Left lung (tissue), 10 donors: ENCODE data around the gene RIT2. TPM values are rescaled to one million over a fixed set of nuclear protein-coding genes. Genes with fewer than 3 reads are reported as not detected.

ENCODE experiments used
- ATAC-seq: fragments of 200-7000 bp; cut with Tn5 transposase; one replicate; pipeline ENCODE4 v1.9.1; 2020; ENCODE audit warnings: moderate library complexity
- DNase-seq, 4 donors: peaks; one replicate each; pipeline ENCODE4 v3.0.0-alpha.2; 2013 to 2020
- H3K27ac ChIP-seq, 2 donors: fragments of 200-600 bp; sonication (generic) in 1 of 2; one replicate each; pipeline versions ENCODE4 v1.5.0 to v1.8.0; 2020 to 2021
- H3K27me3 ChIP-seq, 2 donors: fragments of 200-600 bp; sonication (generic) in 1 of 2; one replicate each; pipeline versions ENCODE4 v1.5.0 to v1.8.0; 2020 to 2021
- H3K36me3 ChIP-seq, 2 donors: fragments of 200-600 bp; sonication (generic) in 1 of 2; one replicate each; pipeline versions ENCODE4 v1.5.0 to v1.8.0; 2020 to 2021
- H3K4me1 ChIP-seq, 2 donors: fragments of 200-600 bp; one replicate each; pipeline ENCODE4 v1.8.0; 2021
- H3K4me3 ChIP-seq, 2 donors: fragments of 200-600 bp; sonication (generic) in 1 of 2; one replicate each; pipeline versions ENCODE4 v1.5.0 to v1.8.0; 2020 to 2021; ENCODE audit warnings: mild to moderate bottlenecking in 1 of 2
- H3K9me3 ChIP-seq, 2 donors: fragments of 200-600 bp; sonication (generic) in 1 of 2; one replicate each; pipeline versions ENCODE4 v1.5.0 to v1.8.0; 2020 to 2021
- CTCF ChIP-seq, 2 donors: fragments of 200-600 bp; sonication (generic) in 1 of 2; IDR thresholded peaks; one replicate each; pipeline versions ENCODE4 v1.5.0 to v1.8.0; 2021; ENCODE audit warnings: antibody characterized with exemption in 2 of 2
- intact Hi-C, 2 donors: fragments of 100-400 bp; cut with DNase I; formaldehyde crosslinking; loops; one replicate each; pipeline versions ENCODE4 v1.11.2 to v1.14.2; 2022
- polyA plus RNA-seq, 6 donors: library from polyadenylated mRNA; unstranded; fragments of 120-200 nt; gene quantifications; one replicate each; pipeline ENCODE4 v1.2.1, GENCODE V29; 2013; ENCODE audit not compliant: insufficient read length in 6 of 6
- total RNA-seq, 2 donors: library from RNA; stranded (reverse); fragmentation: NEBNext Ultra II Directional; extraction: Animal tissue kit (Norgen Biotek cat#: 25700); gene quantifications; one replicate each; pipeline ENCODE4 v1.2.1, GENCODE V29; 2021
- donor health status: DM: no; HTN: yes; CAD: no.
- donor health status: DM: no; HTN: no; CAD: no.

The RIT2 gene
- total and polyA plus RNA-seq, 8 donors: not detected

- Histone ChIP-seq H3K27ac (no peak overlapping the region), H3K9me3 (no peaks in the 10 kb centered on the region), H3K36me3 (no peaks in the 10 kb centered on the region), H3K4me1 (no peaks in the 10 kb centered on the region), H3K4me3 (no peak overlapping the region), H3K27me3 (no peaks in the 10 kb centered on the region)
- intact Hi-C loops: no loop called here
- TF ChIP-seq CTCF (IDR thresholded peaks at IDR 0.05): no peak
- ATAC-seq (no peak), DNase-seq (no peak)
Observed at GRCh38 chr18:42936289-42936688, 179.2 kb downstream of the RIT2 start.

DNA sequence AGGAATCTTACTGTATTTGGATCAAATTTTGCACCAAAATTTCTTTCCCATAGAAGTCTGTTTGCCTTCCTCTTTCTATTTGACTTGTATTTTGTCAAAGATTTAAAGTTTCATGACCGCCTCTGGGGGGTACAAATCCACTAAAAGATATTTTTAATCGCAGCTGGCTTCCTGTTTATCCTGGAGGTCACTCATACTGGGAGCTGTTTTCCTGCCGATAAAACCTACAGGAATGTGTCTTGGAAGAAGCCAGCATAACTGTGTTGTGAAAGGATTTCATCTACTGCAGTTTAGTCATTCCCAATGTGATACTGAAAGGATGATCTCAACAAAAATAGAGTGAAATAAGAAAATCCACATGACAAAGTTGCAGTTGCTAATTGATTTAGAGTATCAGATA is 184.0 kb downstream of the RIT2 start:
- peak; percentile 55 for ATAC-seq
- Histone ChIP-seq H3K4me1 (no peaks in the 10 kb centered on the region), H3K4me3 (no peak overlapping the region), H3K27ac (peak overlapping the region in 1 of 2 donors; percentile 24), H3K36me3 (no peaks in the 10 kb centered on the region), H3K9me3 (no peaks in the 10 kb centered on the region), H3K27me3 (no peaks in the 10 kb centered on the region)
- DNase-seq: peak in 1 of 4 donors; percentile 28
- no peak for TF ChIP-seq CTCF (IDR thresholded peaks at IDR 0.05)
- intact Hi-C loops: no loop called here

GRCh38 chr18:42929857-42930256 is 185.6 kb downstream of the RIT2 start:
- no peak for DNase-seq
- H3K4me3 ChIP-seq: no peak overlapping the region
- TF ChIP-seq CTCF (IDR thresholded peaks at IDR 0.05): no peak
- intact Hi-C loops: no loop called here
- H3K36me3 ChIP-seq: no peaks in the 10 kb centered on the region
- H3K27me3 ChIP-seq: no peaks in the 10 kb centered on the region
- no peak for ATAC-seq
- H3K27ac ChIP-seq: no peak overlapping the region
- H3K4me1 ChIP-seq: no peaks in the 10 kb centered on the region
- H3K9me3 ChIP-seq: no peaks in the 10 kb centered on the region

DNA sequence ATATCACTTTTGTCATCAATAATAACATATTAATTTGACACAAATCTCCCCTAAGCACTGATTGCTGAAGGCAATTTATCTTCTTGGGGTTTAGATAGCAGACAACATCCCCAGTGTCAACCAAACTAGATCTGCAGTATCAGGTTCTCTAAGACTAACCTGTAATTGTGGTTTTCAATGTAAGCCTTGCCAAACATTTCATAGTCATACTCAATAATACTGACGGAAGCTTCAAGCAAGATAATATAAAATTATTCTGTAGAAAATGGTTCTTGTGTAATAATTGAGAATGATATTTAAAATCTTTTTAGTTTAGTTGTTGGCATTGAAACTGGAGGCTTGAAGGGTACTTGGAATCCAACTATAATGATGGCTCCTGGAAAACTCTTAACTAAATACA is 186.3 kb downstream of the RIT2 start:
- Histone ChIP-seq H3K4me3 (no peak overlapping the region), H3K27me3 (no peaks in the 10 kb centered on the region), H3K27ac (no peak overlapping the region), H3K4me1 (no peaks in the 10 kb centered on the region), H3K9me3 (no peaks in the 10 kb centered on the region), H3K36me3 (no peaks in the 10 kb centered on the region)
- DNase-seq (no peak), ATAC-seq (no peak)
- TF ChIP-seq CTCF (IDR thresholded peaks at IDR 0.05): no peak
- intact Hi-C loops: no loop called here

DNA sequence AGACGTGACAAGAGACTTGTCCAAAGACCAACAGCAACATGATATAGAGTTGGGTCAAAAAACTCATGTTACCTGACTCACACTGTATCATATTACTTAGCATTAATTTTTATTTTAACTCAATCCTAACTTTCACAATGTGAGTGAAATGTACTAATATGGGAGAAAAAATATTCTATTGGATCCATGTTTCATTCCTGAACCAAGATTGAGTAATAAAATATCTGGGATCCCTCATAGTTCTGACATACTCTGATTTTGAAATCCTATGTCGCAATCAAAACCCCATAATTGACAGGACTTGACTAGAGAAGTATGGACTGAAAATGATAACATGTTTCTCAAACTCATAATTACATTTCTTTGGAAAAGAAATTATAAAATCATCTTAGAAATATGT is 190.4 kb downstream of the RIT2 start:
- H3K27me3 ChIP-seq: no peaks in the 10 kb centered on the region
- H3K27ac ChIP-seq: no peak overlapping the region
- TF ChIP-seq CTCF (IDR thresholded peaks at IDR 0.05): no peak
- intact Hi-C loops: no loop called here
- no peaks in the 10 kb centered on the region for H3K9me3 ChIP-seq
- no peak overlapping the region for H3K4me3 ChIP-seq
- ATAC-seq (no peak), DNase-seq (no peak)
- H3K4me1 ChIP-seq: no peaks in the 10 kb centered on the region
- no peaks in the 10 kb centered on the region for H3K36me3 ChIP-seq
